Panc1 (cell line): Measurements from ENCODE around the gene ATOSB. TPM values are rescaled to one million over a fixed set of nuclear protein-coding genes. Genes with fewer than 3 reads are reported as not detected.

ENCODE experiments used
- ATAC-seq: fragments of 200-7000 bp; cut with Tn5 transposase; 2 replicates; pipeline ENCODE4 v1.9.1; 2020; ENCODE audit warnings: mild to moderate bottlenecking, moderate library complexity
- BruUV-seq: library from RNA; stranded (reverse); fragments of 400-500 nt; replicated peaks from 2 replicates; lab custom pipeline; 2021; lab: Mats Ljungman, UMichigan
- CTCF ChIA-PET: fragments of 300-600 bp; sonication (Branson Sonifier 250); formaldehyde crosslinking; loops from one replicate; lab custom pipeline; 2022; ENCODE audit warnings: antibody characterized with exemption; lab: Charles Lee
- POLR2A ChIA-PET: fragments of 300-600 bp; sonication (Branson Sonifier 250); formaldehyde crosslinking; loops from one replicate; lab custom pipeline; 2022; ENCODE audit warnings: antibody characterized with exemption; lab: Charles Lee
- DNase-seq: peaks from one replicate; pipeline ENCODE4 v3.0.0-alpha.2; 2010; ENCODE audit warnings: low read depth, low spot score
- H3K27ac ChIP-seq: 2 replicates; pipeline ENCODE4 v1.5.1; 2011; ENCODE audit warnings: mild to moderate bottlenecking, low read length, inconsistent platforms
- H3K27me3 ChIP-seq: fragments of 200-500 bp; sonication (Bioruptor generic); 2 replicates; pipeline ENCODE4 v1.6.0; 2014; ENCODE audit warnings: low read length, inconsistent platforms; ENCODE audit not compliant: control insufficient read depth, insufficient read depth
- H3K36me3 ChIP-seq: fragments of 200-500 bp; sonication (Bioruptor generic); 2 replicates; pipeline ENCODE4 v1.5.1; 2014; ENCODE audit warnings: inconsistent platforms, mild to moderate bottlenecking, low read length, moderate library complexity; ENCODE audit not compliant: control insufficient read depth, insufficient read depth
- H3K4me1 ChIP-seq: 2 replicates; pipeline ENCODE4 v1.5.1; 2011; ENCODE audit warnings: inconsistent platforms, mild to moderate bottlenecking, low read length, moderate library complexity; ENCODE audit not compliant: control insufficient read depth, insufficient read depth
- H3K4me3 ChIP-seq, 2 experiments: 2 replicates each; pipeline ENCODE4 v1.5.1; 2011 to 2012; ENCODE audit warnings: low read depth in 2 of 2, low read length in 2 of 2, mild to moderate bottlenecking in 2 of 2, inconsistent platforms in 1 of 2, moderate library complexity in 1 of 2
- H3K9me3 ChIP-seq: fragments of 200-500 bp; sonication (Bioruptor generic); 2 replicates; pipeline ENCODE4 v1.5.1; 2014; ENCODE audit warnings: low read depth, mild to moderate bottlenecking, inconsistent platforms, low read length, moderate library complexity; ENCODE audit not compliant: control insufficient read depth, insufficient read depth
- POLR2AphosphoS5 ChIP-seq: IDR thresholded peaks from 2 replicates; pipeline ENCODE4 v1.6.1; 2012; ENCODE audit warnings: mild to moderate bottlenecking, low read depth, low read length, moderate library complexity
- SIN3A ChIP-seq: IDR thresholded peaks from 2 replicates; pipeline ENCODE4 v1.6.1; 2012; ENCODE audit warnings: low read depth, mild to moderate bottlenecking, low read length, moderate library complexity, borderline replicate concordance; ENCODE audit not compliant: insufficient read depth
- TCF7L2 ChIP-seq: IDR thresholded peaks from 2 replicates; pipeline ENCODE4 v1.6.1; 2011; ENCODE audit warnings: mild to moderate bottlenecking, low read depth, low read length, inconsistent platforms
- in situ Hi-C: cut with HindIII; loops from 2 replicates; pipeline ENCODE4 v1.10.0; 2016; ENCODE audit warnings: low sequenced_read_pairs, low pct_unique_long_range_greater_than_20kb
- intact Hi-C: fragments of 100-400 bp; cut with micrococcal nuclease; formaldehyde crosslinking; loops from one replicate; pipeline ENCODE4 v1.10.0; 2022; ENCODE audit not compliant: unreplicated experiment
- total RNA-seq: library from RNA; stranded (reverse); gene quantifications from one replicate; pipeline ENCODE4 v1.2.1, GENCODE V29; 2021; ENCODE audit not compliant: unreplicated experiment
- TF ChIP-seq, protein P1 (sequence below), 2 experiments: IDR thresholded peaks; 2 replicates each; pipeline ENCODE4 v1.6.1; 2011 to 2012; ENCODE audit warnings: low read depth in 2 of 2, control low read depth in 1 of 2, low read length in 1 of 2, mild to moderate bottlenecking in 1 of 2, moderate library complexity in 1 of 2; ENCODE audit not compliant: insufficient read depth in 1 of 2
- TF ChIP-seq, protein P2 (sequence below): fragments of 450-650 bp; IDR thresholded peaks from 2 replicates; pipeline ENCODE4 v1.5.1; 2017; ENCODE audit warnings: mild to moderate bottlenecking

ATOSB gene
- total RNA-seq, 1 experiment from 2014 or later = 23.6 TPM

GRCh38 chr9:35110327-35110761 lies 5.3 kb downstream of the ATOSB start:
- ChIA-PET CTCF (no interaction called here), POLR2A (no interaction called here)
- no TSS peak for BruUV-seq
- Histone ChIP-seq H3K4me1 (peaks cover 39% of the 10 kb centered on the region), H3K4me3 (peak overlapping the region; percentile 82 to 95), H3K36me3 (no peaks in the 10 kb centered on the region), H3K27me3 (no peaks in the 10 kb centered on the region), H3K27ac (peak overlapping the region; percentile 89), H3K9me3 (no peaks in the 10 kb centered on the region)
- intact Hi-C loops = no loop called here
- no peak for DNase-seq
- in situ Hi-C loops = no loop called here
- no peak for ATAC-seq
- TF ChIP-seq, protein P1, sequence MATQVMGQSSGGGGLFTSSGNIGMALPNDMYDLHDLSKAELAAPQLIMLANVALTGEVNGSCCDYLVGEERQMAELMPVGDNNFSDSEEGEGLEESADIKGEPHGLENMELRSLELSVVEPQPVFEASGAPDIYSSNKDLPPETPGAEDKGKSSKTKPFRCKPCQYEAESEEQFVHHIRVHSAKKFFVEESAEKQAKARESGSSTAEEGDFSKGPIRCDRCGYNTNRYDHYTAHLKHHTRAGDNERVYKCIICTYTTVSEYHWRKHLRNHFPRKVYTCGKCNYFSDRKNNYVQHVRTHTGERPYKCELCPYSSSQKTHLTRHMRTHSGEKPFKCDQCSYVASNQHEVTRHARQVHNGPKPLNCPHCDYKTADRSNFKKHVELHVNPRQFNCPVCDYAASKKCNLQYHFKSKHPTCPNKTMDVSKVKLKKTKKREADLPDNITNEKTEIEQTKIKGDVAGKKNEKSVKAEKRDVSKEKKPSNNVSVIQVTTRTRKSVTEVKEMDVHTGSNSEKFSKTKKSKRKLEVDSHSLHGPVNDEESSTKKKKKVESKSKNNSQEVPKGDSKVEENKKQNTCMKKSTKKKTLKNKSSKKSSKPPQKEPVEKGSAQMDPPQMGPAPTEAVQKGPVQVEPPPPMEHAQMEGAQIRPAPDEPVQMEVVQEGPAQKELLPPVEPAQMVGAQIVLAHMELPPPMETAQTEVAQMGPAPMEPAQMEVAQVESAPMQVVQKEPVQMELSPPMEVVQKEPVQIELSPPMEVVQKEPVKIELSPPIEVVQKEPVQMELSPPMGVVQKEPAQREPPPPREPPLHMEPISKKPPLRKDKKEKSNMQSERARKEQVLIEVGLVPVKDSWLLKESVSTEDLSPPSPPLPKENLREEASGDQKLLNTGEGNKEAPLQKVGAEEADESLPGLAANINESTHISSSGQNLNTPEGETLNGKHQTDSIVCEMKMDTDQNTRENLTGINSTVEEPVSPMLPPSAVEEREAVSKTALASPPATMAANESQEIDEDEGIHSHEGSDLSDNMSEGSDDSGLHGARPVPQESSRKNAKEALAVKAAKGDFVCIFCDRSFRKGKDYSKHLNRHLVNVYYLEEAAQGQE (IDR thresholded peaks at IDR 0.05; ENCODE audit: insufficient read depth in 1 of 2, low read depth in 2 of 2, low read length in 1 of 2) = no peak
- no peak for TF ChIP-seq TCF7L2
- TF ChIP-seq, protein P2, sequence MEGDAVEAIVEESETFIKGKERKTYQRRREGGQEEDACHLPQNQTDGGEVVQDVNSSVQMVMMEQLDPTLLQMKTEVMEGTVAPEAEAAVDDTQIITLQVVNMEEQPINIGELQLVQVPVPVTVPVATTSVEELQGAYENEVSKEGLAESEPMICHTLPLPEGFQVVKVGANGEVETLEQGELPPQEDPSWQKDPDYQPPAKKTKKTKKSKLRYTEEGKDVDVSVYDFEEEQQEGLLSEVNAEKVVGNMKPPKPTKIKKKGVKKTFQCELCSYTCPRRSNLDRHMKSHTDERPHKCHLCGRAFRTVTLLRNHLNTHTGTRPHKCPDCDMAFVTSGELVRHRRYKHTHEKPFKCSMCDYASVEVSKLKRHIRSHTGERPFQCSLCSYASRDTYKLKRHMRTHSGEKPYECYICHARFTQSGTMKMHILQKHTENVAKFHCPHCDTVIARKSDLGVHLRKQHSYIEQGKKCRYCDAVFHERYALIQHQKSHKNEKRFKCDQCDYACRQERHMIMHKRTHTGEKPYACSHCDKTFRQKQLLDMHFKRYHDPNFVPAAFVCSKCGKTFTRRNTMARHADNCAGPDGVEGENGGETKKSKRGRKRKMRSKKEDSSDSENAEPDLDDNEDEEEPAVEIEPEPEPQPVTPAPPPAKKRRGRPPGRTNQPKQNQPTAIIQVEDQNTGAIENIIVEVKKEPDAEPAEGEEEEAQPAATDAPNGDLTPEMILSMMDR = no peak
- TF ChIP-seq SIN3A = no peak
- no peak for TF ChIP-seq POLR2AphosphoS5

DNA sequence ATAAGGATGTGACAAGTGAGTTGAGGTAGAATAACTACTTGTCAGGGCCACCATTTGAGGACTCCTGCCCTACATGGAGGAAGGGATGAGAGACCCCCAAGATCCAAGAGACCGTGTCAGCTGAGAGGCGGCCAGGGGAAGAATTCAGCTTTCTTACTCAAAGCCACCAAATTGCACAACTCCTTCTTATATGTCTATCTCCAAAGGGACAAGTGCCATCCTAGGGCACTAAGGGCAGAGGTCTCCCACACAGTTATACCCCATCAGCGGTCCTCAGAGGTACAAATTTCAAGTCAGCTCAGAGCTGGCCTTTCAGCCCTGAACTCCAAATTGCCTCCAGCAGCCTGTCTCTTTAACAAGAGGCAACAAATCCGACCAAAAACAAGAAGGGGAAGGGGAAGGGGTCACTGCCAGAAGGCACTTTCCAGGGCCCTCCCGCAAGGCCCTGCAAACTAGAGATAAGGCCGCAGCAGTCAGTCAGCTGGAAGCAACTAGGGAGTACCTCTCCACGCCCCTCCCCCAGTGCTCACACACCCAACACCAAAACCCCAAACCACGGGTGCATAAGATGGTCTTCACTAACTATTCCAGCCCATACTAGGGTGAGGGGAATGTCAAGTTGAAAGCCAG lies 6.6 kb downstream of the ATOSB start:
- in situ Hi-C loops = no loop called here
- no peaks in the 10 kb centered on the region for H3K9me3 ChIP-seq

More for the DNA sequence above, 6.6 kb downstream of the ATOSB start:
- ATAC-seq = no peak
- no TSS peak for BruUV-seq
- no peak overlapping the region for H3K27ac ChIP-seq
- TF ChIP-seq, protein P1 (IDR thresholded peaks at IDR 0.05; ENCODE audit: insufficient read depth in 1 of 2, low read depth in 2 of 2, low read length in 1 of 2) = no peak
- TF ChIP-seq, protein P2 = no peak
- TF ChIP-seq POLR2AphosphoS5 = no peak
- TF ChIP-seq TCF7L2 = no peak
- no peak for TF ChIP-seq SIN3A
- POLR2A ChIA-PET = interaction anchor here (1.0 kb wide), 1 partner anchor 11 kb away, joined by 3 read pairs; no protein-coding TSS in a partner anchor
- DNase-seq = no peak
- CTCF ChIA-PET = interaction anchor here (0.6 kb wide), 2 partner anchors 67 to 417 kb away, joined by 3 to 5 read pairs; no protein-coding TSS in a partner anchor
- no peaks in the 10 kb centered on the region for H3K36me3 ChIP-seq
- no peaks in the 10 kb centered on the region for H3K27me3 ChIP-seq
- H3K4me3 ChIP-seq = no peak overlapping the region
- intact Hi-C loops = no loop called here
- H3K4me1 ChIP-seq = peaks cover 31% of the 10 kb centered on the region
